CD4-positive, alpha-beta T cell (primary cell): ENCODE measurements around the gene EXT2. TPM values are rescaled to one million over a fixed set of nuclear protein-coding genes. Genes with fewer than 3 reads are reported as not detected.

ENCODE experiments used
- ATAC-seq: fragments of 200-7000 bp; cut with Tn5 transposase; one replicate; pipeline ENCODE4 v1.10.0; 2022; ENCODE audit warnings: mild to moderate bottlenecking; ENCODE audit not compliant: poor library complexity
- CTCF ChIA-PET: fragments of 350-600 bp; sonication (Branson Sonifier 250); formaldehyde crosslinking; loops from one replicate; lab custom pipeline; 2021; ENCODE audit warnings: antibody characterized with exemption, inconsistent platforms; lab: Charles Lee
- POLR2A ChIA-PET: fragments of 350-600 bp; sonication (Branson Sonifier 250); formaldehyde crosslinking; loops from one replicate; lab custom pipeline; 2021; ENCODE audit warnings: antibody characterized with exemption, inconsistent platforms; lab: Charles Lee
- DNase-seq, 14 experiments: peaks; one replicate each; pipeline ENCODE4 v3.0.0-alpha.2; 2013 to 2020; ENCODE audit warnings: mixed read lengths in 2 of 14
- H3K27ac ChIP-seq, 2 donors: one replicate each; pipeline versions ENCODE4 v1.5.1 to v1.7.0; 2013; ENCODE audit warnings: low read length in 2 of 2, low read depth in 1 of 2, mild to moderate bottlenecking in 1 of 2
- H3K27me3 ChIP-seq, 2 experiments: 1 replicate in 1 of 2; 2 replicates in 1 of 2; pipeline versions ENCODE4 v1.6.1 to v1.7.0; 2013; ENCODE audit warnings: low read length in 2 of 2, control low read depth in 1 of 2, mild to moderate bottlenecking in 1 of 2, moderate library complexity in 1 of 2; ENCODE audit not compliant: insufficient read depth in 2 of 2, control insufficient read depth in 1 of 2
- H3K36me3 ChIP-seq: one replicate; pipeline ENCODE4 v1.6.1; 2013; ENCODE audit warnings: low read length, control low read depth; ENCODE audit not compliant: insufficient read depth
- H3K4me1 ChIP-seq: one replicate; pipeline ENCODE4 v1.6.1; 2013; ENCODE audit warnings: low read length, control low read depth; ENCODE audit not compliant: insufficient read depth
- H3K4me3 ChIP-seq: one replicate; pipeline ENCODE4 v1.5.1; 2013; ENCODE audit warnings: mild to moderate bottlenecking, low read length, moderate library complexity
- H3K9me3 ChIP-seq, 2 experiments: 1 replicate in 1 of 2; 2 replicates in 1 of 2; pipeline versions ENCODE4 v1.6.1 to v1.7.0; 2013; ENCODE audit warnings: low read length in 2 of 2, mild to moderate bottlenecking in 2 of 2, control low read depth in 1 of 2, moderate library complexity in 1 of 2; ENCODE audit not compliant: control insufficient read depth in 1 of 2, insufficient read depth in 1 of 2
- H3K27ac Mint-ChIP-seq: one replicate; pipeline ENCODE4 v1.8.0; 2020; ENCODE audit warnings: mixed read lengths
- H3K27me3 Mint-ChIP-seq: one replicate; pipeline ENCODE4 v1.8.0; 2021; ENCODE audit warnings: mixed read lengths
- H3K36me3 Mint-ChIP-seq: one replicate; pipeline ENCODE4 v1.8.0; 2021; ENCODE audit warnings: low read depth, mixed read lengths
- H3K4me1 Mint-ChIP-seq: one replicate; pipeline ENCODE4 v1.8.0; 2021; ENCODE audit warnings: low read depth, mixed read lengths
- H3K4me3 Mint-ChIP-seq: one replicate; pipeline ENCODE4 v1.8.0; 2020; ENCODE audit warnings: mild to moderate bottlenecking, mixed read lengths
- H3K9me3 Mint-ChIP-seq: one replicate; pipeline ENCODE4 v1.8.0; 2020; ENCODE audit warnings: mixed read lengths
- intact Hi-C, 2 experiments: fragments of 100-400 bp; cut with DNase I in 1 of 2; cut with micrococcal nuclease in 1 of 2; formaldehyde crosslinking; loops; one replicate each; pipeline versions ENCODE4 v1.15.1 to v1.9.0; 2023 to 2025; cut with DNase I, micrococcal nuclease
- total RNA-seq, 174 experiments: library from RNA in 2 of 174; stranded (reverse) in 2 of 174; gene quantifications; one replicate each; pipeline ENCODE4 v1.2.3 and lab custom pipeline; 2021 to 2026
- TF ChIP-seq, protein P1 (sequence below): fragments of 200-600 bp; IDR thresholded peaks from one replicate; pipeline ENCODE4 v1.8.0; 2022; ENCODE audit warnings: antibody characterized with exemption, mild to moderate bottlenecking

EXT2 gene
- total RNA-seq, 2 experiments from 2014 or later: 17.1 to 17.5 TPM

DNA sequence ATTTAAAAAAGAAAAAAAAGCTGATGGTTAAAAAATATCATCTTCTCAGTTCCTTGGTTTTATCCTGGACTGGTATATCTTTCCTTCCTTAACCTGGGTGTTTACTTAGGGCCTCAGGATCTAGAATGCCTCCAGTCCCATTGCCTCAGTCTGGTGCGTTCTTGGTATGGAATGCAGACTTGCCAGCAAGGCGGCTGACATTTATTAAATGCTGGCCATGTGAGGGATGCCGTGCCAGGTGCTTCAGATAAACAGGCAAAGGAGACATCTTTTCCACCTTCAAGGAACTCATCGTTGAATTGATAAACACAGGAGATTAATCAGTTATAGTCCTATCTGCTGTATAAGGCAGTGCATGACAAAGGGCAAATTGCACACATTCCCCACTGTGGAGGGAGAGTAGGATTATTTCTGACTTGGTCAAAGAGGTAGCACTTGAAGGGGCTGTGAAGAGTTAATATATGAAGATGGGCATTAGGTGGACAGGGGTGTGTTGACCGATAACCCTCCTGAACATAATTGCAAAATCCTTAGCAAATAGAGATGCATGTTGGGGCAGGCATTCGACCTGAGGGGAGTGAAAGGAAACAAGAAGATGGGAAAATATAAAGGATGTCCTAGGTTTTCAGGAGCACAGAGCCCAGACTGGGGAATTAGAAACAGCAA, 160.1 kb downstream of the EXT2 start:
- intact Hi-C loops: no loop called here
- TF ChIP-seq, protein P1, sequence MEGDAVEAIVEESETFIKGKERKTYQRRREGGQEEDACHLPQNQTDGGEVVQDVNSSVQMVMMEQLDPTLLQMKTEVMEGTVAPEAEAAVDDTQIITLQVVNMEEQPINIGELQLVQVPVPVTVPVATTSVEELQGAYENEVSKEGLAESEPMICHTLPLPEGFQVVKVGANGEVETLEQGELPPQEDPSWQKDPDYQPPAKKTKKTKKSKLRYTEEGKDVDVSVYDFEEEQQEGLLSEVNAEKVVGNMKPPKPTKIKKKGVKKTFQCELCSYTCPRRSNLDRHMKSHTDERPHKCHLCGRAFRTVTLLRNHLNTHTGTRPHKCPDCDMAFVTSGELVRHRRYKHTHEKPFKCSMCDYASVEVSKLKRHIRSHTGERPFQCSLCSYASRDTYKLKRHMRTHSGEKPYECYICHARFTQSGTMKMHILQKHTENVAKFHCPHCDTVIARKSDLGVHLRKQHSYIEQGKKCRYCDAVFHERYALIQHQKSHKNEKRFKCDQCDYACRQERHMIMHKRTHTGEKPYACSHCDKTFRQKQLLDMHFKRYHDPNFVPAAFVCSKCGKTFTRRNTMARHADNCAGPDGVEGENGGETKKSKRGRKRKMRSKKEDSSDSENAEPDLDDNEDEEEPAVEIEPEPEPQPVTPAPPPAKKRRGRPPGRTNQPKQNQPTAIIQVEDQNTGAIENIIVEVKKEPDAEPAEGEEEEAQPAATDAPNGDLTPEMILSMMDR: no peak
- H3K27me3 Mint-ChIP-seq: no peaks in the 10 kb centered on the region
- peaks cover 13% of the 10 kb centered on the region for H3K9me3 Mint-ChIP-seq
- H3K27me3 ChIP-seq: no peaks in the 10 kb centered on the region
- H3K27ac Mint-ChIP-seq: no peak overlapping the region
- no peak overlapping the region for H3K27ac ChIP-seq
- no peak for ATAC-seq
- no peak for DNase-seq
- H3K4me1 ChIP-seq: peaks cover 26% of the 10 kb centered on the region
- H3K4me3 Mint-ChIP-seq: no peak overlapping the region
- POLR2A ChIA-PET: no interaction called here
- H3K9me3 ChIP-seq: peaks cover 2 to 14% of the 10 kb centered on the region in 2 experiments
- H3K36me3 Mint-ChIP-seq: peaks cover 22% of the 10 kb centered on the region
- CTCF ChIA-PET: no interaction called here
- no peak overlapping the region for H3K4me3 ChIP-seq
- H3K36me3 ChIP-seq: no peaks in the 10 kb centered on the region
- peaks cover 11% of the 10 kb centered on the region for H3K4me1 Mint-ChIP-seq

DNA sequence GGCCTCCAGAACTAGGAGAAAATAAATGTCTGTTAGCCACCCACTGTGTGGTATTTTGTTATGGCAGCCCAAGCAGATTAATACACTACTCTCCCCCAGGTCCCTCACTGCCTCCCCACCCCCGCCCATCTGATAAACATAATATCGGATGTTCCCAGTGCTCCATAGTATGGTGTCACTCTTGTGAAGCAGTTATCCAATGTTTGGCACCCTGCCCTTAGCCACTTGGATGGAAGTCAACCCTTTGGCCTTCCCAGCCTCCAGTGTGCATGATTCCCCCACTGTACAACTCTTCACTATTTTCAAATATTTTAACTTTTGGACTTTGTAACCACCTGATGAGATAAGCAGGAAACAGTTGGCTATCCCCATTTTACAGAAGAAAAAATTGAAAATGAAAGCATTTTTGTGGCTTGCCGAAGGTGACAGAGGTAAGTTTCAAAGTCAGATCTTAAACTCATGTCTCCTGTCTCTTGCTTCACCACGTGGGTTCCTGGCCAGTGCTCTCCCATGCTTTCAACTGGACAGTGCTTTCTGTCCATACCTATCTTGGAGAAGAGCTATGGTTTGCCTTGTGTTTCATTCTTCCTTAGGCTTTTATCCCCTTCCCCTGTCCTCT, 161.3 kb downstream of the EXT2 start:
- Mint-ChIP-seq H3K36me3 (peaks cover 11% of the 10 kb centered on the region), H3K4me1 (peaks cover 11% of the 10 kb centered on the region), H3K9me3 (peaks cover 13% of the 10 kb centered on the region), H3K27me3 (no peaks in the 10 kb centered on the region), H3K4me3 (no peak overlapping the region), H3K27ac (no peak overlapping the region)
- DNase-seq: peak in 1 of 14 experiments; percentile 16
- TF ChIP-seq, protein P1: no peak
- peaks cover 26% of the 10 kb centered on the region for H3K4me1 ChIP-seq
- ChIA-PET POLR2A (interaction anchor here (0.7 kb wide), 1 partner anchor 367 kb away, joined by 3 read pairs; no protein-coding TSS in a partner anchor), CTCF (no interaction called here)
- ATAC-seq: no peak
- no peaks in the 10 kb centered on the region for H3K27me3 ChIP-seq
- intact Hi-C loops: no loop called here
- H3K36me3 ChIP-seq: no peaks in the 10 kb centered on the region
- H3K9me3 ChIP-seq: peaks cover 0 to 14% of the 10 kb centered on the region in 2 experiments
- H3K4me3 ChIP-seq: no peak overlapping the region
- no peak overlapping the region for H3K27ac ChIP-seq

GRCh38 chr11:44257338-44258189, 162.1 kb downstream of the EXT2 start:
- Mint-ChIP-seq H3K27ac (no peak overlapping the region), H3K4me1 (peaks cover 11% of the 10 kb centered on the region), H3K36me3 (peaks cover 3% of the 10 kb centered on the region), H3K4me3 (no peak overlapping the region), H3K27me3 (no peaks in the 10 kb centered on the region), H3K9me3 (peaks cover 6% of the 10 kb centered on the region)
- POLR2A ChIA-PET: interaction anchor here (0.7 kb wide), 1 partner anchor 368 kb away, joined by 3 read pairs; no protein-coding TSS in a partner anchor
- H3K4me3 ChIP-seq: no peak overlapping the region
- H3K9me3 ChIP-seq: peaks cover 0 to 8% of the 10 kb centered on the region in 2 experiments
- no peak overlapping the region for H3K27ac ChIP-seq
- intact Hi-C loops: no loop called here
- CTCF ChIA-PET: no interaction called here
- DNase-seq: peak in 1 of 14 experiments; percentile 25
- H3K27me3 ChIP-seq: no peaks in the 10 kb centered on the region
- no peak for ATAC-seq
- H3K36me3 ChIP-seq: no peaks in the 10 kb centered on the region
- peaks cover 26% of the 10 kb centered on the region for H3K4me1 ChIP-seq
- TF ChIP-seq, protein P1: no peak
